OCI-LY7 (cell line): ENCODE data around the gene HTRA1. TPM values are rescaled to one million over a fixed set of nuclear protein-coding genes. Genes with fewer than 3 reads are reported as not detected.

Source experiments
- BruUV-seq: library from RNA; stranded (reverse); fragments of 400-500 nt; replicated peaks from 2 replicates; lab custom pipeline; 2021; lab: Mats Ljungman, UMichigan
- CTCF ChIA-PET: fragments of 300-600 bp; sonication (Branson Sonifier 250); formaldehyde crosslinking; loops from one replicate; lab custom pipeline; 2022; ENCODE audit warnings: antibody characterized with exemption; ENCODE audit not compliant: unreplicated experiment; lab: Charles Lee
- POLR2A ChIA-PET: fragments of 300-600 bp; sonication (Branson Sonifier 250); formaldehyde crosslinking; loops from one replicate; lab custom pipeline; 2022; ENCODE audit warnings: antibody characterized with exemption; lab: Charles Lee
- DNase-seq: peaks from one replicate; pipeline ENCODE4 v3.0.0-alpha.2; 2015; ENCODE audit warnings: low spot score
- H2AFZ ChIP-seq: fragments of 200-600 bp; sonication (generic), shearing (Covaris generic); 2 replicates; pipeline ENCODE4 v1.6.1; 2014; ENCODE audit warnings: mild to moderate bottlenecking, antibody characterized with exemption, low read length, moderate library complexity
- H3K27ac ChIP-seq: fragments of 200-600 bp; sonication (generic); 2 replicates; pipeline ENCODE4 v1.5.1; 2014; ENCODE audit warnings: mixed run types, low read depth, mild to moderate bottlenecking, moderate library complexity, low read length, inconsistent platforms; ENCODE audit not compliant: poor library complexity, severe bottlenecking
- H3K36me3 ChIP-seq: fragments of 200-600 bp; sonication (generic); 2 replicates; pipeline ENCODE4 v1.6.1; 2014; ENCODE audit warnings: mild to moderate bottlenecking, antibody characterized with exemption, low read length, moderate library complexity, mixed read lengths; ENCODE audit not compliant: insufficient read depth
- H3K4me1 ChIP-seq: fragments of 200-600 bp; sonication (generic); 2 replicates; pipeline ENCODE4 v1.5.1; 2014; ENCODE audit warnings: mild to moderate bottlenecking, low read length; ENCODE audit not compliant: insufficient read depth, poor library complexity, severe bottlenecking
- H3K4me2 ChIP-seq: fragments of 200-600 bp; sonication (generic); 2 replicates; pipeline ENCODE4 v1.6.1; 2014; ENCODE audit warnings: mild to moderate bottlenecking, low read length
- H3K4me3 ChIP-seq: fragments of 200-600 bp; sonication (generic); 2 replicates; pipeline ENCODE4 v1.5.1; 2014; ENCODE audit warnings: mild to moderate bottlenecking, low read depth, low read length; ENCODE audit not compliant: poor library complexity, severe bottlenecking
- H3K79me2 ChIP-seq: fragments of 200-600 bp; sonication (generic); 2 replicates; pipeline ENCODE4 v1.6.1; 2016; ENCODE audit warnings: low read depth, mild to moderate bottlenecking, low read length, moderate library complexity, mixed read lengths; ENCODE audit not compliant: insufficient read depth
- H3K9me2 ChIP-seq: fragments of 200-600 bp; sonication (generic); 2 replicates; pipeline ENCODE4 v1.6.1; 2016; ENCODE audit warnings: mild to moderate bottlenecking, low read length, mixed read lengths; ENCODE audit not compliant: insufficient read depth
- H3K9me3 ChIP-seq: fragments of 200-600 bp; sonication (generic); 2 replicates; pipeline ENCODE4 v1.6.1; 2014; ENCODE audit warnings: mild to moderate bottlenecking, mixed run types, low read length, mixed read lengths
- H4K20me1 ChIP-seq: fragments of 200-600 bp; sonication (generic); 2 replicates; pipeline ENCODE4 v1.6.1; 2014; ENCODE audit warnings: mild to moderate bottlenecking, antibody characterized with exemption, low read length, moderate library complexity, mixed read lengths; ENCODE audit not compliant: insufficient read depth
- EZH2phosphoT487 ChIP-seq: fragments of 200-600 bp; sonication (generic); IDR thresholded peaks from 2 replicates; pipeline ENCODE4 v1.6.1; 2018; ENCODE audit warnings: low read depth, borderline replicate concordance, mild to moderate bottlenecking, mixed run types, antibody characterized with exemption, low read length, moderate library complexity, mixed read lengths
- intact Hi-C: fragments of 100-400 bp; cut with micrococcal nuclease; formaldehyde crosslinking; loops from one replicate; pipeline ENCODE4 v1.10.0; 2022; ENCODE audit not compliant: unreplicated experiment
- total RNA-seq, 2 experiments: library from RNA; depleted of rRNA in 1 of 2; stranded (reverse); fragments of >200 nt in 1 of 2; shearing (Covaris generic) in 1 of 2; gene quantifications; 2 replicates each; pipeline ENCODE4 v1.2.3, GENCODE V29; 2014 to 2022
- TF ChIP-seq, protein P1 (sequence below): fragments of 200-600 bp; sonication (generic); conservative IDR thresholded peaks from 2 replicates; pipeline ENCODE4 v1.5.1; 2014; ENCODE audit warnings: mild to moderate bottlenecking, antibody characterized with exemption, low read length, moderate library complexity, mixed read lengths

The HTRA1 gene
- total RNA-seq, 2 experiments from 2014 or later: not detected

GRCh38 chr10:122419016-122419415, 42.3 kb upstream of the HTRA1 start:
- H3K4me2 ChIP-seq: no peak overlapping the region
- no peaks in the 10 kb centered on the region for H3K9me3 ChIP-seq
- no peak overlapping the region for H3K4me3 ChIP-seq
- no peak for DNase-seq
- no peaks in the 10 kb centered on the region for H4K20me1 ChIP-seq
- no peak overlapping the region for H2AFZ ChIP-seq
- H3K9me2 ChIP-seq: no peaks in the 10 kb centered on the region
- peaks cover 7% of the 10 kb centered on the region for H3K4me1 ChIP-seq
- POLR2A ChIA-PET: interaction anchor here (0.6 to 1.1 kb wide), 4 partner anchors 13 to 47 kb away, joined by 3 to 4 read pairs (median 3); no protein-coding TSS in a partner anchor
- TF ChIP-seq, protein P1, sequence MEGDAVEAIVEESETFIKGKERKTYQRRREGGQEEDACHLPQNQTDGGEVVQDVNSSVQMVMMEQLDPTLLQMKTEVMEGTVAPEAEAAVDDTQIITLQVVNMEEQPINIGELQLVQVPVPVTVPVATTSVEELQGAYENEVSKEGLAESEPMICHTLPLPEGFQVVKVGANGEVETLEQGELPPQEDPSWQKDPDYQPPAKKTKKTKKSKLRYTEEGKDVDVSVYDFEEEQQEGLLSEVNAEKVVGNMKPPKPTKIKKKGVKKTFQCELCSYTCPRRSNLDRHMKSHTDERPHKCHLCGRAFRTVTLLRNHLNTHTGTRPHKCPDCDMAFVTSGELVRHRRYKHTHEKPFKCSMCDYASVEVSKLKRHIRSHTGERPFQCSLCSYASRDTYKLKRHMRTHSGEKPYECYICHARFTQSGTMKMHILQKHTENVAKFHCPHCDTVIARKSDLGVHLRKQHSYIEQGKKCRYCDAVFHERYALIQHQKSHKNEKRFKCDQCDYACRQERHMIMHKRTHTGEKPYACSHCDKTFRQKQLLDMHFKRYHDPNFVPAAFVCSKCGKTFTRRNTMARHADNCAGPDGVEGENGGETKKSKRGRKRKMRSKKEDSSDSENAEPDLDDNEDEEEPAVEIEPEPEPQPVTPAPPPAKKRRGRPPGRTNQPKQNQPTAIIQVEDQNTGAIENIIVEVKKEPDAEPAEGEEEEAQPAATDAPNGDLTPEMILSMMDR: no peak
- TF ChIP-seq EZH2phosphoT487: no peak
- intact Hi-C loops: no loop called here
- peaks cover 24% of the 10 kb centered on the region; the same call in 1 of the 2 replicates for H3K36me3 ChIP-seq
- no peak overlapping the region for H3K27ac ChIP-seq
- BruUV-seq: no TSS peak
- CTCF ChIA-PET: no interaction called here
- no peaks in the 10 kb centered on the region for H3K79me2 ChIP-seq

GRCh38 chr10:122419876-122420623, 41.3 kb upstream of the HTRA1 start:
- POLR2A ChIA-PET: interaction anchor here (0.8 kb wide), 2 partner anchors 12 to 39 kb away, joined by 3 to 4 read pairs; no protein-coding TSS in a partner anchor
- peaks cover 7% of the 10 kb centered on the region for H3K4me1 ChIP-seq
- no peak for DNase-seq

More at GRCh38 chr10:122419876-122420623, 41.3 kb upstream of the HTRA1 start:
- CTCF ChIA-PET: no interaction called here
- BruUV-seq: no TSS peak
- Histone ChIP-seq H4K20me1 (no peaks in the 10 kb centered on the region), H3K9me2 (no peaks in the 10 kb centered on the region), H2AFZ (no peak overlapping the region), H3K4me3 (no peak overlapping the region), H3K79me2 (no peaks in the 10 kb centered on the region), H3K4me2 (no peak overlapping the region), H3K36me3 (peaks cover 21% of the 10 kb centered on the region; the same call in 1 of the 2 replicates), H3K9me3 (no peaks in the 10 kb centered on the region), H3K27ac (no peak overlapping the region)
- intact Hi-C loops: no loop called here
- TF ChIP-seq, protein P1: no peak
- no peak for TF ChIP-seq EZH2phosphoT487
